ENCODE measurements around the gene CPT2.

GRCh38 chr1:53174971-53175913 lies 21.4 kb upstream of the CPT2 start:
- no peak for TF ChIP-seq POLR2A (IDR thresholded peaks at IDR 0.05)
- no peak for TF ChIP-seq CTCF (IDR thresholded peaks at IDR 0.05)

Measured in esophagus squamous epithelium (tissue), 4 donors.